Limb (tissue), 2 donors: ENCODE measurements around the gene NCKAP5L.

Source experiments
- DNase-seq, 2 donors: peaks; one replicate each; pipeline ENCODE4 v3.0.0-alpha.2; 2016; ENCODE audit errors: extremely low spot score in 2 of 2

NCKAP5L gene, protein sequence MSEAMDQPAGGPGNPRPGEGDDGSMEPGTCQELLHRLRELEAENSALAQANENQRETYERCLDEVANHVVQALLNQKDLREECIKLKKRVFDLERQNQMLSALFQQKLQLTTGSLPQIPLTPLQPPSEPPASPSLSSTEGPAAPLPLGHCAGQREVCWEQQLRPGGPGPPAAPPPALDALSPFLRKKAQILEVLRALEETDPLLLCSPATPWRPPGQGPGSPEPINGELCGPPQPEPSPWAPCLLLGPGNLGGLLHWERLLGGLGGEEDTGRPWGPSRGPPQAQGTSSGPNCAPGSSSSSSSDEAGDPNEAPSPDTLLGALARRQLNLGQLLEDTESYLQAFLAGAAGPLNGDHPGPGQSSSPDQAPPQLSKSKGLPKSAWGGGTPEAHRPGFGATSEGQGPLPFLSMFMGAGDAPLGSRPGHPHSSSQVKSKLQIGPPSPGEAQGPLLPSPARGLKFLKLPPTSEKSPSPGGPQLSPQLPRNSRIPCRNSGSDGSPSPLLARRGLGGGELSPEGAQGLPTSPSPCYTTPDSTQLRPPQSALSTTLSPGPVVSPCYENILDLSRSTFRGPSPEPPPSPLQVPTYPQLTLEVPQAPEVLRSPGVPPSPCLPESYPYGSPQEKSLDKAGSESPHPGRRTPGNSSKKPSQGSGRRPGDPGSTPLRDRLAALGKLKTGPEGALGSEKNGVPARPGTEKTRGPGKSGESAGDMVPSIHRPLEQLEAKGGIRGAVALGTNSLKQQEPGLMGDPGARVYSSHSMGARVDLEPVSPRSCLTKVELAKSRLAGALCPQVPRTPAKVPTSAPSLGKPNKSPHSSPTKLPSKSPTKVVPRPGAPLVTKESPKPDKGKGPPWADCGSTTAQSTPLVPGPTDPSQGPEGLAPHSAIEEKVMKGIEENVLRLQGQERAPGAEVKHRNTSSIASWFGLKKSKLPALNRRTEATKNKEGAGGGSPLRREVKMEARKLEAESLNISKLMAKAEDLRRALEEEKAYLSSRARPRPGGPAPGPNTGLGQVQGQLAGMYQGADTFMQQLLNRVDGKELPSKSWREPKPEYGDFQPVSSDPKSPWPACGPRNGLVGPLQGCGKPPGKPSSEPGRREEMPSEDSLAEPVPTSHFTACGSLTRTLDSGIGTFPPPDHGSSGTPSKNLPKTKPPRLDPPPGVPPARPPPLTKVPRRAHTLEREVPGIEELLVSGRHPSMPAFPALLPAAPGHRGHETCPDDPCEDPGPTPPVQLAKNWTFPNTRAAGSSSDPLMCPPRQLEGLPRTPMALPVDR (N-terminal part only)

GRCh38 chr12:49828133-49829091 is at the start of gene NCKAP5L:
Gene NCKAP5L (minus strand): TSS chr12:49828413. CDS start chr12:49804044, 24,369 bp downstream.
- DNase-seq: peak; percentile 96 to 99

DNA sequence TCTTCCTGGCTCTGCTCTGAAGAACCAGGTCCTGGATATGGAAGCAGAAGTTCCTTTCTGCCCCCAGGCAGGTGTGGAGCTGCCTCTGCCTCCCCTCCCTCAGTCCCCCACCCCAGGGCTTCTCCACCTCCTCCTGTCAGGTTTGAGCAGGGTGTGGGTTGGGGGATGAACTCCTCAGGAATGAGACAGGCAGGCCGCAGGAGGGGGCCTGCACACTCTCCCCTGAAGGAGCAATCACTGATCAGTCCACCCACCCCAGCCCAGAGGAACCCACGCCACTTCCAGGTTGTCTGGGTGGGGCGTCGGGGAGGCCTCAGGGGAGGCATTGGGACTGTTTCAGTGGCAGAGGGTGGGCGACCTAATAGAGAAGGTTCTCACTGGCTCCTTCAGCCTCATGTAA is 48.9 kb upstream of the NCKAP5L start:
- DNase-seq: no peak

GRCh38 chr12:49876070-49876469 is 47.9 kb upstream of the NCKAP5L start:
- no peak for DNase-seq

DNA sequence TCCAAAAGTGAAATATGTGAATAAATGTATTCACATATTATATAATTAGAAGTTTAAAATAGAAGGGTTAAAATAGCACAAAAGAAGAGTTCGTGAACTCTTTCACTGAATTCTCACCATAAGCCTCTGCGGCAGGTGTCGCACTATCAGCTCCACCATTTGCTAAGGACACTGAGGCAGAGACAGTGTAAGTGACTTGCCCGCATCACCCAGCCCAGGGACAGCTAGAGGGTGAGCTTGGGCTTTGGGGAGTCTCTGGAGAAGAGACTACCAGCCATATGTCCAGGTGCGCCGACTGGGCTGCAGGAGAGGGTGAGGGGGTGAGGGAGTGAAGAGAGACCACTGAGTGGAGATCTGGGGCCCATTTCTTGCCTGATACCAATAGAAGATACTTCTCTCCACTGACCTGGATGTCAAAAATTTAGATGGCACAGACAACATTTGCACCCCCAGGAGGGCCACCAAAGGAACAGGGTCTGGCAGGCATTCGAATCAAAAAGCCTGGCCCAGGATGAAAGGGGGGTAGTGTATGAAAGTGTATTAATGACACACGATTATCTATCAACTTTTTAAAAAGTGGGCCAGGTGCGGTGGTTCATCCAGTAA is 47.0 kb upstream of the NCKAP5L start:
- no peak for DNase-seq

DNA sequence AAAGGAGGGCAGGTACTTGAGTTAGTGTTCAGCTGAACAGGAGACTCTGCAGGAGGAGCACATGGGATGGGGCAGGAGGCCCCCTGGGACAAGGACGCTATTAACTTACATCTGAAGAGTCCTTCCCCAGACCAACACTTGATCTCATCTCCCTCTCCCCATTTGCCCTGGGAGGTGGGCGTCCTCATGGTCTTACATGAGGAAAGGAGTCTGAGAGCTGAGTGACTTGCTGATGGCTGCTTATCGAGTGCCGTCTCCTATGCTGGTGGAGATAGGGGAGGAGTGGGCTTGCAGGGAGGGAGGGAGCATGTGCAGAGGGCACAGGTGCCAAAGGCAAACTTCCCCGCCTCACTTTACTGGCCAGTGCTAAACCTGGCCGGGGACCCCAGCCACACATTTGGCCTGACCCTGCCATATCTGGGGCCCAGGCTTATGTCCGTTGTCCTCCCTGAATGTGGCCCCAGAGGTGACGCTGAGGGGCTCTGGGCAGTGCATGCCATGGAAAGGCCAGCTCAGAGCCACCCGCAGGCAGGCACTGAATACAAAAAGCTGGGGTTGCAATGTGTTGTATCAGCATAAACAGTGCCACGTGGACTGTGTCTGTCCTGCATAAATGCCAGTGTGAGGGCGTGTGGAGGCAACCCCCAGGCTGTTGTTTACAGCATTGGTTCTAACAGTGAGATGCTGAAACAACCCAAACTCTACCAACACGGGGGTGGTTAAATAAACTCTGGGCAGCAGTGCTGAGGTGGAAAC is 46.1 kb upstream of the NCKAP5L start:
- no peak for DNase-seq

- peak in 1 of 2 donors; percentile 29 for DNase-seq
Observed at GRCh38 chr12:49873361-49873934, 45.2 kb upstream of the NCKAP5L start.

DNA sequence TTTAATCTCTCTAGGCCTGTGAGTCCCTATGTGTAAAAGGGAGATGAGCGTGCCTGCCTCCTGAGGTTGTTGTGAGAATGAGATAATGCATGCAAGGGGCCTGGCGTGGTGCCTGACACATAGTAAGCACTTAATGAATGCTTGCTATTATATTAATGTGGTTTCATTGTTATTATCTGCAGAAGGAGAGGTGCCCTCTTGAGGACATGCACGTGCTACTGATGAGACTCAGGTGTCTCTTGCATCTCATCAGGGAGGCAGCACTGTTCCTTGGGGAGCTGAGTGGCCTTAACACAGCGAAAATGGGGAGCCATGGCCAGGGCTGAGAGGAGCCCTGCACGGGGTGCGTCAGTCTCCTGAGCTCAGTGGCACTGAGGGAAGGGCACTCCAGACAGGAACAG is 44.6 kb upstream of the NCKAP5L start:
- no peak for DNase-seq

- no peak for DNase-seq
Observed at GRCh38 chr12:49872381-49872780, 44.2 kb upstream of the NCKAP5L start.

DNA sequence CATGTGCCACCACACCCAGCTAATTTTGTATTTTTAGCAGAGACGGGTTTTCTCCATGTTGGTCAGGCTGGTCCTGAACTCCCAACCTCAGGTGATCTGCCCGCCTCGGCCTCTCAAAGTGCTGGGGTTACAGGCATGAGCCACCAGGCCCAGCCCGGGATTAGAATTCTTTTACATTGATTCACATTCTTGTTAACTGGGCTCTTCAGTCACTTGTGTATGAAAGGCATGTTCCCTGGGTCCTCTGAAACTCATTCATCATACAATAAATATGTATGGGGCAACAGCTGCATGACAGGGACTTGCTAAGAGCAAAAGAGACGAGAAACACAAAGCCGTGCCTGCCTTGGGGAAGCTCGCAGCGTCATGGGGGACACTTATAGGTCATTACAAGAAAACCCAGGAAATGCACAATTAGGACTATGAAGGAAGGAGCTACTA is 43.6 kb upstream of the NCKAP5L start:
- DNase-seq: peak in 1 of 2 donors; percentile 24

DNA sequence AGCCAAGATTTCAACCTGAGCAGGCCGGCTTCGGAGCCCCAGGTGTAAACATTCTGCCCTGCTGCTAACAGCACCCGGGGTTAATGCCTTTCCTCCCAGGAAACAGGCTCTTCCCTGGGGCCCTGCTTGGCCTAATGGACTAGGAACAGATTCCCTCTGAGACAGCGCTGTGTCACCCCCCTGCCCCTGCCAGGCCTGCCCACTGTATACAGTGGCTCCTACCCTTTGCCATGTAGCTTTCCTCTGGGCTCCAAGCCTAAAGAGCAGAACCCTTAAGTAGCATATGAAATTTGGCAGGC is 43.0 kb upstream of the NCKAP5L start:
- DNase-seq: no peak

DNA sequence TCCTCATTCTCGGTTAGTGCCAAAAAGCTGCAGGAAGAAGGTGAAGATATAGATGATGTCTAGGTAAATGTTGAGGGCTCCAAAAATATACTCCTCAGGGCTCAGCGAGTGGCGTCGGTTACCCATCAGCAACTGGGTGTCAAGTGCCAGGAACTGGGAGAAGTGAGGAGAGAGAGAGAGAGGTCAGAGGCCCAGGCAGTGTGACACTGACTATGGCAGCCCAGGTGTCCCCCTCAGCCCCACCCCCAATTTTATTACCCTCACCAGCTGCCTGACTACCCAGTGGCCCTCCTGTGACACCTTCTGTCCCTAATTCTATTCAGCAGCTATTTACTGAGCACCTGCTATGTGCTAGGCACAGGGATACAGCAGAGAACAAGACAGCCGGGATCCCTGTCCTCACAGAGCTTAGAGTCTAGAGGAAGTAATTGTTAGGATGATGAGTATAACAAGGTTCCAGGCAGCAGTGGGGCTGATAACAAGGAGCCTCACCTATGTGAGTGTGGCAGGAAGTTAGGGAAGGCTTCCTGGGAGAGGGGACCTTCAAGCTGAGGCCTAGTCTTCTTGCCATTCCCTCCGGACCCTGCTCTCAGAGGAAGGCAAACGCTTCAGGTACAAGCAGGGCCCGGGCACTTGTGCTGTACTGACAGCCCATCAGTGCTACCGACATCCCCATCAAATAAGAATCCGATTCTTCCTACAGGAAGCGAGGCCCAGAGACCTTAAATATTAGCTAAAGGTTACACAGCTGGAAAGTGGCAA is 42.5 kb upstream of the NCKAP5L start:
- no peak for DNase-seq

GRCh38 chr12:49869816-49870500 is 41.7 kb upstream of the NCKAP5L start:
- DNase-seq: no peak

- DNase-seq: peak; percentile 80 to 88
Observed at GRCh38 chr12:49868952-49869815, 41.0 kb upstream of the NCKAP5L start.

DNA sequence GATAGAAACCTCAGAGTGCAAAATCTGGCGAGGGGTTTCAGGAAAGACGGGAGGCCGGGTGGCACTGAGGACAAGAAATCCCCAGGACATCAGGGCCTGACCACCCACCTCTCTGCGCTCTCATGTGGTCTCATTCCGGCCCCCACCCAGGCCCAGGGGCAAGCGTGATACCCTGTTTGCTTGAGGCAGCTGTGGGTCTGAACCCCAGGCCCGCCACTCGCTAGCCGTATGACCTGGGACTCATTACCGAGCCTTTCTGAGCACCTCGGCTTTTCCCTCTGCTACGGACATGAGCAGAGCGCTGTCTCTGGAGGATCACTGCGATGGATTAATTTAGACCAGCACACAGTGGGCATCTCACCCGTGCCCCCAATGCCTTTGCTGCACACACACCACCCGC is 40.2 kb upstream of the NCKAP5L start:
- no peak for DNase-seq

GRCh38 chr12:49867570-49868341 is 39.5 kb upstream of the NCKAP5L start:
- DNase-seq: no peak
